ENCODE data around the gene DNTT.

Gene DNTT

DNA sequence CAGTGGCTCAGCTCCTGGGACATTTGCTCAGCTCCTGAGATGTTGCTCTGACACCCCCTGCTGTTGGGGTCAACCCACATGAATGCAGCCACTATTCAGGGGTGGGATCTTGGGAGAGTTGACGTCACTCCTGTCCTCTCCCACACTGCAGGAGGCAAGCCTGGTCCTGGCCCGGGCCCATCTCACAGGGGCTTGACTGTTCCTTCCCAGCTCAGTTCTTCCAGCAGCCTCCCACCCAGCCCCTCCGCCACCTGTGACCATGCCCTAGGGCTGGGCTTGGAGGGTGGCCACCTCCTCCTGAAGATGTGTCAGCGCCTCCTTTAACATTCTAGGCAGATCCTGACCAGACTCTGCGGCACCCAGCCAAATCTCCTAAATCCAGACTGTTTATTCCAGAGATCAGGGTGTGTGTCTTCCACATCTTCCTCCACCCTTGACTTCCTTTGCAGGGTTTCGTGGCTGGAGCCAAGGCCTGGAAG is 73.6 kb downstream of the DNTT start:
- DNase-seq (ENCODE audit: low spot score) = no peak

DNA sequence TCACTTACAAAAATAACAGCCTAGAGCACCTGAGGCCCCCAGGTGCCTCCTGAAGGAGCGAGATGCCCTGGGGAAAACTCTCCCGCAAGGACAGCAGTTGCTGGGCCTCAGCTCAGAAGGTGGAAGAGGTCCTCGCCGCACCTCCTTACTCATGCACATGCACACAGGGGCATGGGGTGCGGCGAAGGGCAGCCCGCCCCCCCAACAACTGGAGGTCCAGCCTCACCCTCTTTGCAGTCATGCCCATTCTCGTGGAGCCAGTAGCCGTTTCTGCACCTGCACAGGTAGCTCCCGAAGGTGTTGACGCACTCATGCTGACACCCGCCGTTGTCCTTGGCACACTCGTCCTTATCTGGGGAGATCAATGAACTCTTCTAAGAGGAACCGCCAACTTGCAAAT is 74.5 kb downstream of the DNTT start:
- DNase-seq (ENCODE audit: low spot score) = no peak

DNA sequence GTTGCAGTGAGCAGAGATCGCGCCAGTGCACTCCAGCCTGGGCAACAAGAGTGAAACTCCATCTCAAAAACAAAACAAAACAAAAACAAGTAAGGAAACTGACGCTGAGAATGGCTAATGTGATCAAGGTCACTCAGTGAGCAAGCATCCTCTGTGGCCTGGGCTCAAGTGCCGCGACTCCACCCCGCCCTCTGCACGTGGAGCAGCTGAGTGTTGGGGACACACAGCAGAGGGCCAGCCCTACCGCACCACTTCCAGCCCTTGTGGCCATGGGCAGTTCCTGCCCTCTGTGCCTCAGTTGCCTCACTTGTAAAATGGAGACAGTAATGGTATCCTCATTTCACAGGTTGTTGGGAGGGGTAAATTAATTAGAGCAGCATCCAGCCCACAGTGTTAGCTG is 75.5 kb downstream of the DNTT start:
- no peak for DNase-seq (ENCODE audit: low spot score)

DNA sequence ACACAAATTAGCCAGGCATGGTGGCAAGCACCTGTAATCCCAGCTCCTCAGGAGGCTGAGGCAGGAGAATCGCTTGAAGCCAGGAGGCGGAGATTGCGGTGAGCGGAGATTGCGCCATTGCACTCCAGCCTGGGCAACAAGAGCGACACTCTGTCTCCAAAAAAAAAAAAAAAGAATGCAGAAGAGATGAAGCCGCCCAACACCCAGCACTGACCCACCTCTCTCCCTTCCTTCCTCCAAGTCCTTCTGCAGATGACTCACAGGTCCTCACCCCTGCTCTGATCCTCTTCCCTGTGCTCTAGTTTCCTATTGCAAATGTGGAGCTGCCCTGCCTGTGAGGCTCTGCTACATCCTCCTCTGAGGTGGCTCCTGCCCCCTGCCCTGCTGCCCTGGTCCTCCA is 76.6 kb downstream of the DNTT start:
- DNase-seq (ENCODE audit: low spot score) = no peak

DNA sequence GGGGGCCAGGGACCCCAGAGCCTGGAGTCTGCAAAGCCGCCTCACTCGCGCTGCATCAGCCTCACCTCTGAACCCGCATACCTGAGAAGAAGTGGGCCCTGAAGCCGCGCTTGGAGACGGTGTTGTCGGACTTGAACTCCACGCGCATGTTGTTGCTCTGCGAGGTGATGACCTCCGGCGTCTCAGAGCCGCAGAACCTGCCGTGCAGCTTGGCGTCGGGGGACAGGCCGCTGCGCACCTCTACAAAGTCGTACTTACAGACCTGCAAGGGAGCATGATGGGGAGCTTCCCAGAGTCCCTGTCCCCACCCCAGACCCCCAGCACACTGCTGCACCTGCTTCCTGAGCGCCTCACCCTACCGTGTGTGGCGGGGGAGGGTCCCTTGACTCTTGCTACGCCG is 80.3 kb downstream of the DNTT start:
- no peak for DNase-seq (ENCODE audit: low spot score)

DNA sequence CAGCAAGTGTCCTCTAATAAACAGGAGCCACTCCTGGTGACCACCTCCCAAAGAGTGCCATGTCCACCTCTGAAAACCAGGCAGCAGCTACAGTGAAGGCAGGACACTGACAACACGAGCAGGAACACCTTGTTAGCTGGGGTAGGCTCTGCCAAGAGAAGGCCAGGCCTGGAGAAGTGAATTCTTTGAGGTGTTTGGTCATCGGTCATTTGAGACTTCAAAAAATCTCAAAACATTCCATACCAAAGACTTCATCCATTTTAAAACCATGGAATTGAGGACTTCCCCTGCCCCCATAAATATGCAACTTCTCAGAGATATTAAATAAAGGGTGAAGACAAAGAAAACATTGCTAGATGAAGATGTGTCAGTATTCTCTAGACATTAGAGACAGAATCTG is 82.9 kb downstream of the DNTT start:
- DNase-seq (ENCODE audit: low spot score) = no peak

DNA sequence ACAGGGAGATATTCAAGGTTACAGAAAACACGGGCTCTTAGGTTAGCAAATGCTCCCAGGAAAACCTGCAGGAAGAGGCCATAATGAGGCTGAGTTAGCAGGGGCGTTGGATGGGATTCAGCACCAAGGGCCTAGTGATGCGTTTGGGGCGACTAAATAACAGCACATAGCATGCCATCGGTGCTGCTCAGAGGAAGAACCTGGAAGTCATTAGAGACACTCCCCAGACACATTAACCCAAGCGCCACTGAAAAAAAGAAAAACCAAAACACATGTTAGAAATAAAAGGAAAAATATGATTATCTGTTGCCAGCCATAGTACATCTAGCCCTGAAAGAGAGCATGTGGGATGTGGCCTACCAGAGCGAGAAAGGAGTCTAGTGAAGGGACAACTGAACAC is 83.4 kb downstream of the DNTT start:
- no peak for DNase-seq (ENCODE audit: low spot score)

All from hematopoietic multipotent progenitor cell treated with erythropoietin and hydrocortisone succinate and interleukin-3 and kit ligand, for 17 days (in vitro differentiated cells).